SK-N-MC (cell line): ENCODE measurements around the gene WFDC5.

Source experiments
- DNase-seq: peaks from one replicate; pipeline ENCODE4 v3.0.0-alpha.2; 2011; ENCODE audit warnings: low read depth, low spot score
- H3K27ac ChIP-seq: fragments of 200-600 bp; sonication (generic); 2 replicates; pipeline ENCODE4 v1.5.1; 2016; ENCODE audit warnings: mixed run types
- H3K36me3 ChIP-seq: fragments of 200-600 bp; sonication (generic); 2 replicates; pipeline ENCODE4 v1.6.1; 2017; ENCODE audit warnings: antibody characterized with exemption, low read length, mixed read lengths; ENCODE audit not compliant: insufficient read depth
- H3K4me3 ChIP-seq: fragments of 200-600 bp; sonication (generic); 2 replicates; pipeline ENCODE4 v1.5.1; 2016
- H3K9ac ChIP-seq: fragments of 200-600 bp; sonication (generic); 2 replicates; pipeline ENCODE4 v1.8.0; 2017; ENCODE audit warnings: mixed run types, mixed read lengths; ENCODE audit not compliant: insufficient read length
- H3K9me3 ChIP-seq: fragments of 200-600 bp; sonication (generic); 2 replicates; pipeline ENCODE4 v1.6.1; 2017; ENCODE audit warnings: low read depth, mild to moderate bottlenecking, antibody characterized with exemption, low read length, moderate library complexity, mixed read lengths
- EZH2 ChIP-seq: fragments of 200-600 bp; sonication (generic); IDR thresholded peaks from one replicate; pipeline ENCODE4 v1.6.1; 2017; ENCODE audit warnings: antibody characterized with exemption
- FOXP2 ChIP-seq: optimal IDR thresholded peaks from 2 replicates; pipeline ENCODE3; 2011; ENCODE audit warnings: mild to moderate bottlenecking, moderate library complexity; ENCODE audit not compliant: insufficient read depth; ENCODE audit errors: extremely low read length, control extremely low read depth
- POLR2AphosphoS5 ChIP-seq: IDR thresholded peaks from 2 replicates; pipeline ENCODE4 v1.6.1; 2012; ENCODE audit warnings: mild to moderate bottlenecking, low read depth, low read length, borderline replicate concordance

The WFDC5 gene

DNA sequence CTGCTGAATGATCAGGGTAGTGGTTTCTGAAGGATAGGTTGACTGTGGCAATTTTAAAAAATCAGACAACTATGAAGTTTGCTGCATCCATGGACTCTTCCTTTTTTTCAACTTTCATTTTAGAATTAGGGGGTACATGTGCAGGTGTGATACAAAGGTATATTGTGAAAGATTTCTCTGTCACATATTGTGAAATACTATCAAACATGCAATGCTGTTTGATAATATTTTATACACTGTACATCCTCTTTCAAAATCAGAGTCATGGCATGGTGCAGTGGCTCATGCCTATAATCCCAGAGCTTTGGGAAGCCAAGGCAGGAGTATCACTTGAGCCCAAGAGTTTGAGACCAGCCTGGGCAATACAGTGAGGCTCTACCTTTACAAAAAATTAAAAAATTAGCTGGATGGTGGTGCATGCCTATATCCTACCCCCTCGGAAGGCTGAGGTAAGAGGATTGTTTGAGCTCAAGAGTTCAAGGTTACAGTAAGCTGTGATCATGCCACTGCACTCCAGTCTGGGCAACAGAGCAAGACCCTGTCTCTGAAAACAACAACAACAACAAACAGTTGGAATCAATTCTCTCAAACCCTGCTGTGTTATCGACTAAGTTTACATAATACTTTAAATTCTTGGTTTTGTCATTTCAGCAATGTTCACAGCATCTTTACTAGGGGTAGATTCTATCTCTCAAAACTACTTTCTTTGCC is 4.7 kb upstream of the WFDC5 start:
- TF ChIP-seq EZH2 (no peak), POLR2AphosphoS5 (no peak), FOXP2 (no peak)
- DNase-seq: no peak

DNA sequence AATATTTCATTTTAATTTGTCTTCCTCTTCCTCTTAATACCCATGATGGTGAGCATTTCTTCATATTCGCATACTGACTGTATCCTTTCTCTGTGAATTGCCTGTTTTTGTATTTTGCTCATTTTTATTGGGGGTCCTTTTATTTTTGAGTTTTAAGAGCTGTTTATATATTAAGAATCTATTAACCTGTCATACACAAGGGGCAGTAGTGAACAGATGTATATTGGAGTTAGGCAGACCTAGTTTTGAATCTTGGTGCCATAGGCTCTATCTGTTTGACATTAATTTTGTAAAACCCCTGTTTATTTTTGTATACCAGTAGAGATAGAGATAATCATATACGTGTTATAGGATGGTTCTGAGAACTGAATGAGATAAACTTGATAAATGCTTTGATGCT is 3.1 kb upstream of the WFDC5 start:
- Histone ChIP-seq H3K9me3 (no peaks in the 10 kb centered on the region), H3K4me3 (no peak overlapping the region), H3K36me3 (no peaks in the 10 kb centered on the region), H3K9ac (no peak overlapping the region), H3K27ac (no peak overlapping the region)
- DNase-seq: no peak
- no peak for TF ChIP-seq POLR2AphosphoS5
- no peak for TF ChIP-seq FOXP2
- TF ChIP-seq EZH2: no peak

More for the DNA sequence above, 4.7 kb upstream of the WFDC5 start:
- Histone ChIP-seq H3K36me3 (no peaks in the 10 kb centered on the region), H3K9ac (no peak overlapping the region), H3K4me3 (no peak overlapping the region), H3K9me3 (no peaks in the 10 kb centered on the region), H3K27ac (no peak overlapping the region)

GRCh38 chr20:45117581-45117980 is 2.6 kb upstream of the WFDC5 start:
- no peak for TF ChIP-seq POLR2AphosphoS5
- TF ChIP-seq FOXP2: no peak
- no peak for TF ChIP-seq EZH2
- no peak overlapping the region for H3K27ac ChIP-seq
- DNase-seq: no peak

GRCh38 chr20:45115829-45116228 is 855 bp upstream of the WFDC5 start:
- Histone ChIP-seq H3K36me3 (no peaks in the 10 kb centered on the region), H3K9me3 (no peaks in the 10 kb centered on the region), H3K9ac (no peak overlapping the region), H3K27ac (no peak overlapping the region), H3K4me3 (no peak overlapping the region)
- DNase-seq: no peak
- no peak for TF ChIP-seq FOXP2
- no peak for TF ChIP-seq EZH2
- no peak for TF ChIP-seq POLR2AphosphoS5

More at GRCh38 chr20:45117581-45117980, 2.6 kb upstream of the WFDC5 start:
- H3K9me3 ChIP-seq: no peaks in the 10 kb centered on the region
- no peak overlapping the region for H3K9ac ChIP-seq
- H3K36me3 ChIP-seq: no peaks in the 10 kb centered on the region
- H3K4me3 ChIP-seq: no peak overlapping the region

- no peak overlapping the region for H3K27ac ChIP-seq
- H3K36me3 ChIP-seq: no peaks in the 10 kb centered on the region
- H3K9ac ChIP-seq: no peak overlapping the region
- H3K4me3 ChIP-seq: no peak overlapping the region
- no peaks in the 10 kb centered on the region for H3K9me3 ChIP-seq
- no peak for DNase-seq
- TF ChIP-seq FOXP2: no peak
These were observed 406 bp upstream of the WFDC5 start for GRCh38 chr20:45115386-45115774.

GRCh38 chr20:45113865-45114264 is 1.1 kb downstream of the WFDC5 start:
- TF ChIP-seq FOXP2 (no peak), EZH2 (no peak), POLR2AphosphoS5 (no peak)
- no peak overlapping the region for H3K4me3 ChIP-seq
- no peaks in the 10 kb centered on the region for H3K36me3 ChIP-seq
- H3K27ac ChIP-seq: no peak overlapping the region
- no peaks in the 10 kb centered on the region for H3K9me3 ChIP-seq
- DNase-seq: no peak
- H3K9ac ChIP-seq: no peak overlapping the region

DNA sequence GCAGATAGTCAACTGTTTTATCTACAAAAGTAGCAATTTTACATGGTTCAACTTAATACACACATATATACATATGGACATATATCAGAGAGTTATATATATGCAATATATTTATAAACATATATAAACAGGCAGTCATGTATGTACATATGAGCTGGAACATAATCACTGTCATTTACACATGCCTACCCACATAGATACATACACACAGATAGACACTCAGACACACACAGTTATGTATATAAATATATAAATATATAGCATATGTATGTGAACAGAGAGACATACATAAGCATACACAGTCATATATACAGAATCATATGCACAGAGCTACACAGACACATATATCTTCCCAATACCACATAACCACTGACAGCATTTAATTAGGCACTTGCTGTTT is 2.2 kb downstream of the WFDC5 start:
- no peak overlapping the region for H3K27ac ChIP-seq
- DNase-seq: no peak
- H3K36me3 ChIP-seq: no peaks in the 10 kb centered on the region
- H3K9ac ChIP-seq: no peak overlapping the region
- no peak overlapping the region for H3K4me3 ChIP-seq
- TF ChIP-seq EZH2 (no peak), POLR2AphosphoS5 (no peak), FOXP2 (no peak)
- H3K9me3 ChIP-seq: no peaks in the 10 kb centered on the region

DNA sequence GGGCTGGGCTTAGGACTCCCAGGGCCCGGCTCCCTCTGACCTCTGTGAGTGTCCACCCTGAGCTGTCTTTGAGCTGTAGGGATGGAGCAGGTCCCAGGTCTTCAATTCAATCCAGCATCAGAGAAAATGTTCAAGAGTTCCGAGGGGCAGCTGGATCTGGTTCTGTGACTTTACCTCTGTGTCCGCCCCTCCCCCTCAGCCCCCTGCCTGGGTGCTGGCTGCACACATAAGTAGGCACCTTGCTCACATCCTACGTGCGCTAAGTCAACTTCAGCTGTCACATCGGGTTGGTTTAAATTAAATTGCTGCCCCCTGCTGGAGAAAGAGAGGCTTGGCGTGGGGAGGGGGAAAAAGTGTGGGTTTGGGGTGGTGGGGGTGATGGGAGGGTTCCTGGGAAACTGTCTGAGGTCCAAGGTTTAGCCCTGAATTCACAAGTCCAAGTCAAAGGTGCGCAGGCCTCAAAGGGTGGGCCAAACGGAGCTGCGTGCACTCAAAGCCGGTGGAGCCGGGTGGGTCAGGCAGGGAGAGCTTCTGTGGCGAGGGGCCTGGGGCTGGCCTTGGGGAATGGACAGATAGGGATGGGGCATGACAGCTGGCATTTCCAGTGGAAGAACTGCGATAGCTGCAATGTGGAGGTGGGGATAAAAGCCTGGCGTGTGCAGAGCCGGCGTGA is 3.0 kb downstream of the WFDC5 start:
- TF ChIP-seq POLR2AphosphoS5 (no peak), EZH2 (no peak), FOXP2 (no peak)
- Histone ChIP-seq H3K9me3 (no peaks in the 10 kb centered on the region), H3K9ac (no peak overlapping the region), H3K36me3 (no peaks in the 10 kb centered on the region), H3K4me3 (no peak overlapping the region), H3K27ac (no peak overlapping the region)
- DNase-seq: no peak

DNA sequence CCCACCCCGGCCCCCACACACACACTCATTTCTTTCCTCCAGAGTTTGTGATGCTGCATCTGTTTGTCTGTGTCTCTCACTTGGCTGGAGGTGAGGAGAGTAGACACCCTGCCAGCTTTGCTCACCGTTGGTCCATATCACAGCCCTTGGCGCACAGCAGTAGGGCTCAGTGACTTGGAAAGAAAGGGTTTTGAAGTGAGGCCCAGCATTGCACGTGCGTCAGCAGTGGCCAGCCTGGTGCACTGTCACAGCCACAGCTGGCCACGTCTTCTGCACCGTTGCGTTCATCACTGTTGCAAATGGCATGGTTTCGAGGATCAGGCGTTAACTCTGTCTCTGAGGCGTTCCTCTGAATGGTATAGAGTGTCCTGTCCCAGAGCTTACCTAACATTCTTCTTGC is 3.7 kb downstream of the WFDC5 start:
- H3K36me3 ChIP-seq: no peaks in the 10 kb centered on the region
- no peak overlapping the region for H3K4me3 ChIP-seq
- no peak for TF ChIP-seq EZH2
- no peak for TF ChIP-seq FOXP2
- TF ChIP-seq POLR2AphosphoS5: no peak
- DNase-seq: no peak
- no peak overlapping the region for H3K9ac ChIP-seq
- no peaks in the 10 kb centered on the region for H3K9me3 ChIP-seq
- no peak overlapping the region for H3K27ac ChIP-seq
